ENCODE data around the gene SARDH. TPM values are rescaled to one million over a fixed set of nuclear protein-coding genes. Genes with fewer than 3 reads are reported as not detected.

The SARDH gene
- polyA plus RNA-seq, 1 donor from 2014 or later: not detected

DNA sequence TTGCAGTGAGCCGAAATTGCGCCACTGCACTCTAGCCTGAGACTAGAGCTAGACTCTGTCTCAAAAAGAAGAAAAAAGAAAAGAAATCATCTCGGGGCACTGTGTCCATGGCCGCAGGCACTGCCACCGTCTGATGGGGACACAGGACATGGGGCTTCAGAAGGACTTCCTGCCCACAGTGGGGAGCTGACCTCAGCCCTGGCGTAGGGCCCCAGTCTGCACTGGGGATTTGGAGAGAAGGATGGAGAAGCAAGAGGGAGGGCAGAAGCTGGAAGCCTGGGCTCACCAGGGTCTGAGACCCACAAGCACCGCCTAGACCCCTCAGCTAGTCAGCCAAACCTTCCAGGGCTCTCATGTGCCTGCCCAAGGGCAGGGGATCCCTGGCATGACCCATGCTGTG is 4.1 kb upstream of the SARDH start:
- no peak for TF ChIP-seq MXI1 (conservative IDR thresholded peaks at IDR 0.05; ENCODE audit: poor library complexity, severe bottlenecking)
- no peak for TF ChIP-seq SMC3 (conservative IDR thresholded peaks at IDR 0.05; ENCODE audit: poor library complexity)
- no peak for TF ChIP-seq TAF1 (IDR thresholded peaks at IDR 0.05; ENCODE audit: low read depth)
- TF ChIP-seq EP300 (conservative IDR thresholded peaks at IDR 0.05; ENCODE audit: poor library complexity, severe bottlenecking): no peak
- TF ChIP-seq, protein P1, sequence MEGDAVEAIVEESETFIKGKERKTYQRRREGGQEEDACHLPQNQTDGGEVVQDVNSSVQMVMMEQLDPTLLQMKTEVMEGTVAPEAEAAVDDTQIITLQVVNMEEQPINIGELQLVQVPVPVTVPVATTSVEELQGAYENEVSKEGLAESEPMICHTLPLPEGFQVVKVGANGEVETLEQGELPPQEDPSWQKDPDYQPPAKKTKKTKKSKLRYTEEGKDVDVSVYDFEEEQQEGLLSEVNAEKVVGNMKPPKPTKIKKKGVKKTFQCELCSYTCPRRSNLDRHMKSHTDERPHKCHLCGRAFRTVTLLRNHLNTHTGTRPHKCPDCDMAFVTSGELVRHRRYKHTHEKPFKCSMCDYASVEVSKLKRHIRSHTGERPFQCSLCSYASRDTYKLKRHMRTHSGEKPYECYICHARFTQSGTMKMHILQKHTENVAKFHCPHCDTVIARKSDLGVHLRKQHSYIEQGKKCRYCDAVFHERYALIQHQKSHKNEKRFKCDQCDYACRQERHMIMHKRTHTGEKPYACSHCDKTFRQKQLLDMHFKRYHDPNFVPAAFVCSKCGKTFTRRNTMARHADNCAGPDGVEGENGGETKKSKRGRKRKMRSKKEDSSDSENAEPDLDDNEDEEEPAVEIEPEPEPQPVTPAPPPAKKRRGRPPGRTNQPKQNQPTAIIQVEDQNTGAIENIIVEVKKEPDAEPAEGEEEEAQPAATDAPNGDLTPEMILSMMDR (IDR thresholded peaks at IDR 0.05; ENCODE audit: poor library complexity, severe bottlenecking): no peak
- TF ChIP-seq, protein P2, sequence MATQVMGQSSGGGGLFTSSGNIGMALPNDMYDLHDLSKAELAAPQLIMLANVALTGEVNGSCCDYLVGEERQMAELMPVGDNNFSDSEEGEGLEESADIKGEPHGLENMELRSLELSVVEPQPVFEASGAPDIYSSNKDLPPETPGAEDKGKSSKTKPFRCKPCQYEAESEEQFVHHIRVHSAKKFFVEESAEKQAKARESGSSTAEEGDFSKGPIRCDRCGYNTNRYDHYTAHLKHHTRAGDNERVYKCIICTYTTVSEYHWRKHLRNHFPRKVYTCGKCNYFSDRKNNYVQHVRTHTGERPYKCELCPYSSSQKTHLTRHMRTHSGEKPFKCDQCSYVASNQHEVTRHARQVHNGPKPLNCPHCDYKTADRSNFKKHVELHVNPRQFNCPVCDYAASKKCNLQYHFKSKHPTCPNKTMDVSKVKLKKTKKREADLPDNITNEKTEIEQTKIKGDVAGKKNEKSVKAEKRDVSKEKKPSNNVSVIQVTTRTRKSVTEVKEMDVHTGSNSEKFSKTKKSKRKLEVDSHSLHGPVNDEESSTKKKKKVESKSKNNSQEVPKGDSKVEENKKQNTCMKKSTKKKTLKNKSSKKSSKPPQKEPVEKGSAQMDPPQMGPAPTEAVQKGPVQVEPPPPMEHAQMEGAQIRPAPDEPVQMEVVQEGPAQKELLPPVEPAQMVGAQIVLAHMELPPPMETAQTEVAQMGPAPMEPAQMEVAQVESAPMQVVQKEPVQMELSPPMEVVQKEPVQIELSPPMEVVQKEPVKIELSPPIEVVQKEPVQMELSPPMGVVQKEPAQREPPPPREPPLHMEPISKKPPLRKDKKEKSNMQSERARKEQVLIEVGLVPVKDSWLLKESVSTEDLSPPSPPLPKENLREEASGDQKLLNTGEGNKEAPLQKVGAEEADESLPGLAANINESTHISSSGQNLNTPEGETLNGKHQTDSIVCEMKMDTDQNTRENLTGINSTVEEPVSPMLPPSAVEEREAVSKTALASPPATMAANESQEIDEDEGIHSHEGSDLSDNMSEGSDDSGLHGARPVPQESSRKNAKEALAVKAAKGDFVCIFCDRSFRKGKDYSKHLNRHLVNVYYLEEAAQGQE (IDR thresholded peaks at IDR 0.05; ENCODE audit: borderline replicate concordance): no peak
- TF ChIP-seq POLR2AphosphoS5 (IDR thresholded peaks at IDR 0.05): no peak
- no peak for TF ChIP-seq RAD21 (conservative IDR thresholded peaks at IDR 0.05)
- TF ChIP-seq EZH2 (IDR thresholded peaks at IDR 0.05; ENCODE audit: borderline replicate concordance, insufficient read depth, low read length, poor library complexity, severe bottlenecking): no peak
- Histone ChIP-seq H2AFZ (ENCODE audit: low read depth, low read length) (no peak overlapping the region), H4K20me1 (ENCODE audit: insufficient read depth) (no peaks in the 10 kb centered on the region), H3K36me3 (ENCODE audit: insufficient read depth, low read length) (no peaks in the 10 kb centered on the region), H3K9me3 (ENCODE audit: low read length) (no peaks in the 10 kb centered on the region), H3K9ac (ENCODE audit: low read length) (no peak overlapping the region), H3K9me2 (ENCODE audit: insufficient read depth, low read length) (no peaks in the 10 kb centered on the region), H3K4me2 (ENCODE audit: low read length) (no peak overlapping the region), H3K79me2 (replicated peaks; ENCODE audit: insufficient read depth, low read length) (no peaks in the 10 kb centered on the region), H3F3A (ENCODE audit: insufficient read depth, low read length, poor library complexity, severe bottlenecking) (no peaks in the 10 kb centered on the region), H3K4me3 (ENCODE audit: low read length) (no peak overlapping the region), H3K27ac (ENCODE audit: low read length) (no peak overlapping the region), H3K27me3 (ENCODE audit: insufficient read depth, low read depth, low read length) (no peaks in the 10 kb centered on the region)

DNA sequence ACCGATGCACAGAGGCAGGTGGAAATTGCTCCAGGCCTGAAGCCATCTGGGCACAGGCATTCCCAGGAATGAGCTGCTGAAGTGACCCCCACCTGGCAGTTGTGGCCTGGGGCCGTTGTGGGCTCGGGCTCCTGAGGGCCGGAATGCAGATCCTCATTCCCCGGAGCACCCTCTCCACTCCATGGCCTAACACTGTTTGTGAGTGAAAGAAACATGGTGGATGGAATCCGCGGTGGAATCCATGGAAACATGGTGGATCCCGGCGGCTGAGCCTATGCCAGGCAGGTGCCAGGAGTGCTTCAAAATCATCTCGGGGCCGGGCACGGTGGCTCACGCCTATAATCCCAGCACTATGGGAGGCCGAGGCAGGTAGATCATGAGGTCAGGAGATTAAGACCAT is 3.6 kb upstream of the SARDH start:
- no peaks in the 10 kb centered on the region for H3K9me3 ChIP-seq (ENCODE audit: low read length)
- H3K27me3 ChIP-seq (ENCODE audit: insufficient read depth, low read depth, low read length): no peaks in the 10 kb centered on the region
- no peak for TF ChIP-seq RAD21 (conservative IDR thresholded peaks at IDR 0.05)
- TF ChIP-seq POLR2AphosphoS5 (IDR thresholded peaks at IDR 0.05): no peak
- TF ChIP-seq, protein P1 (IDR thresholded peaks at IDR 0.05; ENCODE audit: poor library complexity, severe bottlenecking): no peak
- TF ChIP-seq, protein P2 (IDR thresholded peaks at IDR 0.05; ENCODE audit: borderline replicate concordance): no peak
- no peak for TF ChIP-seq MXI1 (conservative IDR thresholded peaks at IDR 0.05; ENCODE audit: poor library complexity, severe bottlenecking)
- TF ChIP-seq EZH2 (IDR thresholded peaks at IDR 0.05; ENCODE audit: borderline replicate concordance, insufficient read depth, low read length, poor library complexity, severe bottlenecking): no peak
- no peak for TF ChIP-seq EP300 (conservative IDR thresholded peaks at IDR 0.05; ENCODE audit: poor library complexity, severe bottlenecking)
- no peak for TF ChIP-seq TAF1 (IDR thresholded peaks at IDR 0.05; ENCODE audit: low read depth)
- no peak for TF ChIP-seq SMC3 (conservative IDR thresholded peaks at IDR 0.05; ENCODE audit: poor library complexity)
- no peaks in the 10 kb centered on the region for H3F3A ChIP-seq (ENCODE audit: insufficient read depth, low read length, poor library complexity, severe bottlenecking)
- no peaks in the 10 kb centered on the region for H3K9me2 ChIP-seq (ENCODE audit: insufficient read depth, low read length)
- H3K4me3 ChIP-seq (ENCODE audit: low read length): no peak overlapping the region
- H3K9ac ChIP-seq (ENCODE audit: low read length): no peak overlapping the region
- no peak overlapping the region for H3K27ac ChIP-seq (ENCODE audit: low read length)
- H3K4me2 ChIP-seq (ENCODE audit: low read length): no peak overlapping the region
- H2AFZ ChIP-seq (ENCODE audit: low read depth, low read length): no peak overlapping the region
- no peaks in the 10 kb centered on the region for H4K20me1 ChIP-seq (ENCODE audit: insufficient read depth)
- H3K36me3 ChIP-seq (ENCODE audit: insufficient read depth, low read length): no peaks in the 10 kb centered on the region
- no peaks in the 10 kb centered on the region for H3K79me2 ChIP-seq (replicated peaks; ENCODE audit: insufficient read depth, low read length)

Measured in neural cell (in vitro differentiated cells).